WTC11 (cell line): ENCODE measurements around the gene SMAD7. TPM values are rescaled to one million over a fixed set of nuclear protein-coding genes. Genes with fewer than 3 reads are reported as not detected.

Source experiments
- ATAC-seq: fragments of 200-7000 bp; cut with Tn5 transposase; 2 replicates; pipeline ENCODE4 v1.10.0; 2021; ENCODE audit warnings: mild to moderate bottlenecking, moderate library complexity
- CTCF ChIA-PET: fragments of 300-600 bp; sonication (Branson Sonifier 250); formaldehyde crosslinking; loops from one replicate; lab custom pipeline; 2021; ENCODE audit warnings: antibody characterized with exemption; lab: Charles Lee
- POLR2A ChIA-PET: fragments of 350-600 bp; sonication (Branson Sonifier 250); formaldehyde crosslinking; loops from one replicate; lab custom pipeline; 2021; ENCODE audit warnings: antibody characterized with exemption; lab: Charles Lee
- DNase-seq: peaks from one replicate; pipeline ENCODE4 v3.0.0; 2021; ENCODE audit warnings: low spot score
- H3K27ac Mint-ChIP-seq: 2 replicates; pipeline ENCODE4 v1.8.0; 2021; ENCODE audit warnings: mixed read lengths
- H3K27me3 Mint-ChIP-seq: 2 replicates; pipeline ENCODE4 v1.8.0; 2021; ENCODE audit warnings: low read depth, mild to moderate bottlenecking, moderate library complexity, mixed read lengths
- H3K36me3 Mint-ChIP-seq: 2 replicates; pipeline ENCODE4 v1.8.0; 2021; ENCODE audit warnings: mixed read lengths
- H3K4me1 Mint-ChIP-seq: 2 replicates; pipeline ENCODE4 v1.8.0; 2022; ENCODE audit warnings: mixed read lengths
- H3K4me3 Mint-ChIP-seq: 2 replicates; pipeline ENCODE4 v1.8.0; 2021; ENCODE audit warnings: mild to moderate bottlenecking, moderate library complexity, mixed read lengths
- H3K9me3 Mint-ChIP-seq: 2 replicates; pipeline ENCODE4 v1.8.0; 2021; ENCODE audit warnings: mixed read lengths
- AR ChIP-seq: fragments of 250-450 bp; sonication (Bioruptor Pico); IDR thresholded peaks from 2 replicates; pipeline ENCODE4 v1.9.0; 2021; ENCODE audit warnings: mild to moderate bottlenecking
- ATF3 ChIP-seq: sonication (generic); formaldehyde crosslinking; conservative IDR thresholded peaks from 2 replicates; pipeline ENCODE4 v1.8.1; 2022; ENCODE audit warnings: mild to moderate bottlenecking, missing genetic modification reagents
- CDX4 ChIP-seq: fragments of 250-450 bp; sonication (Bioruptor Pico); IDR thresholded peaks from 2 replicates; pipeline ENCODE4 v1.9.0; 2021; ENCODE audit warnings: moderate library complexity, mild to moderate bottlenecking, inconsistent platforms, borderline replicate concordance
- FOXP4 ChIP-seq: sonication (generic); formaldehyde crosslinking; IDR thresholded peaks from 2 replicates; pipeline ENCODE4 v1.8.0; 2022; ENCODE audit warnings: mild to moderate bottlenecking, missing genetic modification reagents
- GRHL2 ChIP-seq: fragments of 250-450 bp; sonication (Bioruptor Pico); IDR thresholded peaks from 2 replicates; pipeline ENCODE4 v1.8.0; 2022; ENCODE audit warnings: mild to moderate bottlenecking, moderate library complexity; ENCODE audit not compliant: insufficient replicate concordance, severe bottlenecking
- GTF2I ChIP-seq: fragments of 250-450 bp; sonication (Bioruptor Pico); conservative IDR thresholded peaks from 2 replicates; pipeline ENCODE4 v1.4.0; 2021; ENCODE audit warnings: mild to moderate bottlenecking
- HMGA2 ChIP-seq: fragments of 250-450 bp; sonication (Bioruptor Pico); IDR thresholded peaks from 2 replicates; pipeline ENCODE4 v1.4.0; 2021; ENCODE audit warnings: mild to moderate bottlenecking, moderate library complexity
- JAZF1 ChIP-seq: fragments of 250-450 bp; sonication (Bioruptor Pico); IDR thresholded peaks from 2 replicates; pipeline ENCODE4 v1.9.0; 2021; ENCODE audit warnings: moderate library complexity, mild to moderate bottlenecking, inconsistent platforms
- KAT7 ChIP-seq: sonication (generic); formaldehyde crosslinking; IDR thresholded peaks from 2 replicates; pipeline ENCODE4 v1.8.1; 2023; ENCODE audit warnings: missing genetic modification reagents, mild to moderate bottlenecking, borderline replicate concordance
- NR3C1 ChIP-seq: sonication (generic); formaldehyde crosslinking; conservative IDR thresholded peaks from 2 replicates; pipeline ENCODE4 v1.8.1; 2023; ENCODE audit warnings: low read depth, mild to moderate bottlenecking, missing genetic modification reagents
- PREB ChIP-seq: sonication (generic); formaldehyde crosslinking; IDR thresholded peaks from 2 replicates; pipeline ENCODE4 v1.8.1; 2022; ENCODE audit warnings: mild to moderate bottlenecking, missing genetic modification reagents, moderate library complexity, borderline replicate concordance
- RELA ChIP-seq: sonication (generic); formaldehyde crosslinking; IDR thresholded peaks from 2 replicates; pipeline ENCODE4 v1.8.1; 2022; ENCODE audit warnings: missing genetic modification reagents, mild to moderate bottlenecking, borderline replicate concordance
- TEAD1 ChIP-seq: sonication (generic); formaldehyde crosslinking; IDR thresholded peaks from 2 replicates; pipeline ENCODE4 v1.8.0; 2022; ENCODE audit warnings: mild to moderate bottlenecking, missing genetic modification reagents
- TP53 ChIP-seq: sonication (generic); formaldehyde crosslinking; IDR thresholded peaks from 2 replicates; pipeline ENCODE4 v1.8.1; 2023; ENCODE audit warnings: mild to moderate bottlenecking, missing genetic modification reagents
- ZBTB21 ChIP-seq: sonication (generic); formaldehyde crosslinking; IDR thresholded peaks from 2 replicates; pipeline ENCODE4 v1.8.1; 2023; ENCODE audit warnings: mild to moderate bottlenecking, missing genetic modification reagents, borderline replicate concordance
- ZNF138 ChIP-seq: sonication (generic); formaldehyde crosslinking; conservative IDR thresholded peaks from 2 replicates; pipeline ENCODE4 v1.8.1; 2022; ENCODE audit warnings: mild to moderate bottlenecking, moderate library complexity, missing genetic modification reagents
- ZNF219 ChIP-seq: sonication (generic); formaldehyde crosslinking; IDR thresholded peaks from 2 replicates; pipeline ENCODE4 v1.8.0; 2023; ENCODE audit warnings: missing genetic modification reagents, mild to moderate bottlenecking, borderline replicate concordance
- ZNF281 ChIP-seq: sonication (generic); formaldehyde crosslinking; IDR thresholded peaks from 2 replicates; pipeline ENCODE4 v1.8.0; 2023; ENCODE audit warnings: mild to moderate bottlenecking, missing genetic modification reagents
- ZNF425 ChIP-seq: fragments of 250-450 bp; sonication (Bioruptor Pico); conservative IDR thresholded peaks from 2 replicates; pipeline ENCODE4 v1.9.0; 2021; ENCODE audit warnings: mild to moderate bottlenecking
- total RNA-seq: library from RNA; stranded (reverse); gene quantifications from 3 replicates; pipeline ENCODE4 v1.2.3, GENCODE V29; 2021

Gene SMAD7
- total RNA-seq, 1 experiment from 2014 or later = 44.7 TPM

GRCh38 chr18:48992133-48992532 lies 41.4 kb upstream of the SMAD7 start:
- no peak for ATAC-seq
- no peak for TF ChIP-seq AR
- TF ChIP-seq ZNF425 (CRISPR knock-in tag) = no peak
- no peak for TF ChIP-seq NR3C1 (CRISPR knock-in tag)
- H3K9me3 Mint-ChIP-seq = no peaks in the 10 kb centered on the region
- peaks cover 26% of the 10 kb centered on the region for H3K4me1 Mint-ChIP-seq
- POLR2A ChIA-PET = no interaction called here
- CTCF ChIA-PET = no interaction called here
- no peak overlapping the region for H3K4me3 Mint-ChIP-seq
- no peak for DNase-seq
- H3K36me3 Mint-ChIP-seq = no peaks in the 10 kb centered on the region
- peaks cover 3% of the 10 kb centered on the region for H3K27me3 Mint-ChIP-seq
- no peak overlapping the region for H3K27ac Mint-ChIP-seq

GRCh38 chr18:48991676-48992075 lies 40.9 kb upstream of the SMAD7 start:
- H3K27me3 Mint-ChIP-seq = peaks cover 3% of the 10 kb centered on the region
- no peak overlapping the region for H3K4me3 Mint-ChIP-seq
- DNase-seq (no peak), ATAC-seq (no peak)
- H3K36me3 Mint-ChIP-seq = no peaks in the 10 kb centered on the region
- H3K9me3 Mint-ChIP-seq = no peaks in the 10 kb centered on the region
- H3K4me1 Mint-ChIP-seq = peaks cover 25% of the 10 kb centered on the region
- CTCF ChIA-PET = interaction anchor here (1.1 to 1.2 kb wide), 2 partner anchors 8 to 50 kb away, joined by 3 to 4 read pairs; no protein-coding TSS in a partner anchor
- no peak overlapping the region for H3K27ac Mint-ChIP-seq
- POLR2A ChIA-PET = no interaction called here
- TF ChIP-seq FOXP4 = no peak
- TF ChIP-seq JAZF1 = no peak
- no peak for TF ChIP-seq ZNF138 (CRISPR knock-in tag)
- no peak for TF ChIP-seq ZBTB21 (CRISPR knock-in tag)
- no peak for TF ChIP-seq ATF3 (CRISPR knock-in tag)
- TF ChIP-seq GRHL2 (CRISPR knock-in tag) = no peak
- TF ChIP-seq TEAD1 (CRISPR knock-in tag) = no peak
- no peak for TF ChIP-seq KAT7
- TF ChIP-seq HMGA2 = no peak
- no peak for TF ChIP-seq RELA (CRISPR knock-in tag)
- no peak for TF ChIP-seq CDX4 (CRISPR knock-in tag)
- TF ChIP-seq GTF2I (CRISPR knock-in tag) = no peak
- no peak for TF ChIP-seq AR
- no peak for TF ChIP-seq PREB (CRISPR knock-in tag)
- no peak for TF ChIP-seq TP53 (CRISPR knock-in tag)
- TF ChIP-seq ZNF219 (CRISPR knock-in tag) = no peak
- no peak for TF ChIP-seq NR3C1 (CRISPR knock-in tag)
- TF ChIP-seq ZNF281 (CRISPR knock-in tag) = no peak
